Ishikawa (cell line): ENCODE measurements around the gene EREG.

Experiments
- CEBPB ChIP-seq: IDR thresholded peaks from 2 replicates; pipeline ENCODE4 v1.6.1; 2012
- CREB1 ChIP-seq: IDR thresholded peaks from 2 replicates; pipeline ENCODE4 v1.6.1; 2012; ENCODE audit warnings: low read depth
- EGR1 ChIP-seq: IDR thresholded peaks from 2 replicates; pipeline ENCODE4 v1.6.1; 2012
- EP300 ChIP-seq: IDR thresholded peaks from 2 replicates; pipeline ENCODE4 v1.6.1; 2012; ENCODE audit warnings: borderline replicate concordance
- FOXM1 ChIP-seq: IDR thresholded peaks from 2 replicates; pipeline ENCODE4 v1.6.1; 2012; ENCODE audit warnings: low read depth, borderline replicate concordance
- MAX ChIP-seq: IDR thresholded peaks from 2 replicates; pipeline ENCODE4 v1.6.1; 2012
- NFIC ChIP-seq: IDR thresholded peaks from 2 replicates; pipeline ENCODE4 v1.6.1; 2012
- RAD21 ChIP-seq: IDR thresholded peaks from 2 replicates; pipeline ENCODE4 v1.6.1; 2012; ENCODE audit warnings: low read depth
- REST ChIP-seq: IDR thresholded peaks from 2 replicates; pipeline ENCODE4 v1.6.1; 2012; ENCODE audit warnings: low read depth, mild to moderate bottlenecking
- TAF1 ChIP-seq: IDR thresholded peaks from 2 replicates; pipeline ENCODE4 v1.6.1; 2012; ENCODE audit warnings: low read depth, mild to moderate bottlenecking
- TCF12 ChIP-seq: IDR thresholded peaks from 2 replicates; pipeline ENCODE4 v1.6.1; 2012; ENCODE audit warnings: low read depth
- TEAD4 ChIP-seq: IDR thresholded peaks from 2 replicates; pipeline ENCODE4 v1.6.1; 2012
- USF1 ChIP-seq: IDR thresholded peaks from 2 replicates; pipeline ENCODE4 v1.6.1; 2012
- YY1 ChIP-seq: IDR thresholded peaks from 2 replicates; pipeline ENCODE4 v1.6.1; 2012; ENCODE audit warnings: low read depth
- ZBTB7A ChIP-seq: IDR thresholded peaks from 2 replicates; pipeline ENCODE4 v1.6.1; 2012; ENCODE audit warnings: low read depth

EREG gene

GRCh38 chr4:74361671-74362070, 3.3 kb upstream of the EREG start:
- no peak for TF ChIP-seq ZBTB7A
- TF ChIP-seq TCF12, result no peak
- TF ChIP-seq NFIC, result no peak
- no peak for TF ChIP-seq CREB1

- TF ChIP-seq USF1 (no peak), FOXM1 (no peak), ZBTB7A (no peak), REST (no peak), CEBPB (no peak), TCF12 (no peak), EGR1 (no peak), NFIC (no peak), RAD21 (no peak), TEAD4 (no peak), TAF1 (no peak)
These were observed 2.6 kb upstream of the EREG start for GRCh38 chr4:74362347-74362746.

- no peak for TF ChIP-seq REST
- TF ChIP-seq MAX, result no peak
- no peak for TF ChIP-seq ZBTB7A
- no peak for TF ChIP-seq NFIC
- no peak for TF ChIP-seq USF1
- TF ChIP-seq TAF1, result no peak
- no peak for TF ChIP-seq TCF12
- no peak for TF ChIP-seq FOXM1
- TF ChIP-seq TEAD4, result no peak
- no peak for TF ChIP-seq CEBPB
- no peak for TF ChIP-seq EP300
- TF ChIP-seq YY1, result no peak
- no peak for TF ChIP-seq EGR1
- TF ChIP-seq RAD21, result no peak
- TF ChIP-seq CREB1, result no peak
These were observed 691 bp upstream of the EREG start for GRCh38 chr4:74364256-74364651.

- TF ChIP-seq REST, result no peak
- TF ChIP-seq CREB1, result no peak
- no peak for TF ChIP-seq MAX
- no peak for TF ChIP-seq ZBTB7A
- TF ChIP-seq TAF1, result no peak
These were observed 816 bp downstream of the EREG start for GRCh38 chr4:74365761-74366160.

GRCh38 chr4:74366367-74366911, 1.5 kb downstream of the EREG start:
- no peak for TF ChIP-seq CREB1
- no peak for TF ChIP-seq EP300
- no peak for TF ChIP-seq EGR1
- TF ChIP-seq ZBTB7A, result no peak
- TF ChIP-seq RAD21, result no peak
- TF ChIP-seq USF1, result no peak
- TF ChIP-seq FOXM1, result no peak
